Trophoblast cell (in vitro differentiated cells and primary cell): ENCODE results near the gene RHOJ.

ENCODE experiments used
- DNase-seq, 2 donors: peaks; one replicate each; pipeline ENCODE4 v3.0.0-alpha.2; 2016
- H2AFZ ChIP-seq: 2 replicates; pipeline ENCODE4 v1.6.1; 2013; ENCODE audit warnings: low read length, moderate library complexity, mild to moderate bottlenecking; ENCODE audit not compliant: insufficient read depth, poor library complexity
- H2AK5ac ChIP-seq: 2 replicates; pipeline ENCODE4 v1.6.1; 2013; ENCODE audit warnings: mild to moderate bottlenecking, low read length
- H2BK120ac ChIP-seq: 2 replicates; pipeline ENCODE4 v1.6.1; 2013; ENCODE audit warnings: low read length, mild to moderate bottlenecking, moderate library complexity; ENCODE audit not compliant: insufficient read depth, poor library complexity
- H2BK12ac ChIP-seq: 2 replicates; pipeline ENCODE4 v1.6.1; 2013; ENCODE audit warnings: mild to moderate bottlenecking, low read length, moderate library complexity
- H2BK5ac ChIP-seq: 2 replicates; pipeline ENCODE4 v1.6.1; 2013; ENCODE audit warnings: low read length, low read depth, moderate library complexity, mild to moderate bottlenecking; ENCODE audit not compliant: poor library complexity
- H3K14ac ChIP-seq: 2 replicates; pipeline ENCODE4 v1.6.1; 2013; ENCODE audit warnings: mild to moderate bottlenecking, low read length
- H3K18ac ChIP-seq: 2 replicates; pipeline ENCODE4 v1.6.1; 2013; ENCODE audit warnings: mild to moderate bottlenecking, low read length
- H3K23ac ChIP-seq: 2 replicates; pipeline ENCODE4 v1.6.1; 2013; ENCODE audit warnings: low read length
- H3K27ac ChIP-seq: 2 replicates; pipeline ENCODE4 v1.5.1; 2013; ENCODE audit warnings: low read depth, mild to moderate bottlenecking, inconsistent platforms, low read length, moderate library complexity
- H3K27me3 ChIP-seq: 2 replicates; pipeline ENCODE4 v1.6.1; 2013; ENCODE audit warnings: inconsistent platforms, mild to moderate bottlenecking, low read length, moderate library complexity; ENCODE audit not compliant: insufficient read depth
- H3K36me3 ChIP-seq, 2 experiments: 1 replicate in 1 of 2; 2 replicates in 1 of 2; pipeline ENCODE4 v1.6.1; 2013; ENCODE audit warnings: low read length in 2 of 2, mild to moderate bottlenecking in 2 of 2, moderate library complexity in 1 of 2; ENCODE audit not compliant: insufficient read depth in 2 of 2, control insufficient read depth in 1 of 2
- H3K4ac ChIP-seq: 2 replicates; pipeline ENCODE4 v1.6.1; 2013; ENCODE audit warnings: low read depth, mild to moderate bottlenecking, low read length, moderate library complexity
- H3K4me1 ChIP-seq, 2 experiments: 1 replicate in 1 of 2; 2 replicates in 1 of 2; pipeline ENCODE4 v1.6.1; 2013; ENCODE audit warnings: low read length in 2 of 2, mild to moderate bottlenecking in 2 of 2, moderate library complexity in 1 of 2; ENCODE audit not compliant: insufficient read depth in 2 of 2, control insufficient read depth in 1 of 2
- H3K4me2 ChIP-seq: 2 replicates; pipeline ENCODE4 v1.6.1; 2013; ENCODE audit warnings: inconsistent platforms, mild to moderate bottlenecking, low read length, moderate library complexity
- H3K4me3 ChIP-seq: 2 replicates; pipeline ENCODE4 v1.5.1; 2013; ENCODE audit warnings: mild to moderate bottlenecking, low read depth, low read length, inconsistent platforms
- H3K79me1 ChIP-seq: one replicate; pipeline ENCODE4 v1.6.1; 2013; ENCODE audit warnings: low read length
- H3K79me2 ChIP-seq: 2 replicates; pipeline ENCODE4 v1.6.1; 2013; ENCODE audit warnings: low read length, mild to moderate bottlenecking; ENCODE audit not compliant: control insufficient read depth, insufficient read depth, poor library complexity
- H3K9ac ChIP-seq: 2 replicates; pipeline ENCODE4 v1.6.1; 2013; ENCODE audit warnings: mild to moderate bottlenecking, low read length
- H3K9me3 ChIP-seq: 2 replicates; pipeline ENCODE4 v1.6.1; 2013; ENCODE audit warnings: low read depth, mild to moderate bottlenecking, control low read depth, inconsistent platforms, low read length; ENCODE audit not compliant: insufficient read depth
- H4K12ac ChIP-seq: 2 replicates; pipeline ENCODE4 v1.6.1; 2013; ENCODE audit warnings: low read depth, mild to moderate bottlenecking, low read length, moderate library complexity
- H4K8ac ChIP-seq: 2 replicates; pipeline ENCODE4 v1.6.1; 2013; ENCODE audit warnings: low read depth, mild to moderate bottlenecking, low read length, moderate library complexity
- H4K91ac ChIP-seq: one replicate; pipeline ENCODE4 v1.6.1; 2013; ENCODE audit warnings: low read depth, mild to moderate bottlenecking, low read length, moderate library complexity
- WGBS: extraction: QIAGEN DNeasy Blood & Tissue Kit; methylation state at CpG from one replicate; pipeline ENCODE4 v1.1.7; 2013; ENCODE audit warnings: missing lambda C conversion rate; ENCODE audit not compliant: insufficient read length, insufficient coverage; ENCODE audit errors: extremely low coverage; 5-methylcytosine and 5-hydroxymethylcytosine counted together

Gene RHOJ

DNA sequence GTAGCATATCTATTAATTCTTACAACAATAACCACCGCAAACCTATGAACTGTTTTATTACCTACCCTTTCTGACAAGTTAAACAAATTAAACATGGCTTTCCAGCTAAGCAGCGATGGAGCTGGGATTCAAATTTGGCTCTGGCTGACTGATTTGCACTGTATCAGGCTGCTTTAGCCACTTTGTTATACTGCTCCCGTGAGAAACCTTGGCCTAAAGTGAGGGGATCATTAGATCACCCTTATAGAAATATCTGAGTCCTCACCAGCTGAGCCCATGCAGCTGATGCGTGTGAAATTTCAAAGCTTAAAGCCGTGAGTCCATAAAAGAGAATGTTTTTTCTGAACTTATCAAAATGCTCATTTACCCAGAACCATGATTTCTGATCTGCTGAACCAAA, 122.6 kb downstream of the RHOJ start:
- no peak overlapping the region for H4K8ac ChIP-seq
- no peak overlapping the region for H2AK5ac ChIP-seq
- no CpG with 5 or more reads among the region's 5 CpGs for WGBS

DNA sequence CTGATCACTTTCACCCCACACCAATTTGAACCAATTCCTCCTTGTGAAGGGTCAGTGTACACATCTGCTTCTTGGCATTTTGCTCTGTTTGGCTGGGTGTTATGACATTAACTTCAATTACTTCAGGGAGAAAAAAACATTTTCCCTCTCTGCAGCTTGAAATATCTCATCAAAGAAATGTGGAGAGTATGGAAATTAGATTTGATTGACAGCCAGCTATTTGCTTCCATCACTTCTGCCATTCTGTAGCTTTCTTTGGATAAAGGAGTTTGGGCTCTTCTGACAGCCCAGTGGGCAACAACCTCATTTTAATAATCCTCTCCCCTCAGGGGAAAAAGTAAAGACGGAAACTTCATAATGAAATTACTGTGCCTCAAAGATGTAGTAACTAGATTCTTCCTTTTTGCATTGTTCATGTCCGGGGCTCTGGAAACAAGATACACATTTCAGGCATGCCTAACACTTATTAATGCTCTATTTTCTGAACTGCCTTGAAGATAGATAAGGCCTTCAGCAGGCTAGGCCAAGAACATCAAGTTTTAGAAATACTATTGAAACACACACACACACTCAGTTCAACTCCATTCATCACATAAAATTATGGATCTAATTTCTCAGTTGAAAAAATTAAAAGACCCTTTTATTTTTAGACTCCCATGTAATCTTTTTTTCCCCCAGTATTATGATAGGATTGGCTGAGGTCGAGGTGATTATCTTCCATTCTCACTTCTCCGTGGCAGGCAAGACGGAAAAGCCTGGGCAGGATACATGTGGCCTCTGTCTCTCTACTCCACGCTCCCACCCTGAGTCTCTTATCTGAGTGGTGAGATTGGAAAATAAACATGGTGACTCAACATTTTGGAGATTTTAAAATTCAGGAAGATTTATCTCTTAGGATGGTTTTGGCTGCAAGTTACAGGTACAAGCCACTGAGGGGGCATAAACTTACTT, 124.8 kb downstream of the RHOJ start:
- no CpG with 5 or more reads among the region's 6 CpGs for WGBS

More for the DNA sequence above, 122.6 kb downstream of the RHOJ start:
- Histone ChIP-seq H3K4me3 (no peak overlapping the region), H3K79me2 (no peaks in the 10 kb centered on the region), H3K9ac (no peak overlapping the region), H3K9me3 (no peaks in the 10 kb centered on the region), H3K4ac (no peak overlapping the region), H2BK12ac (no peak overlapping the region), H3K23ac (no peak overlapping the region), H3K4me1 (no peaks in the 10 kb centered on the region), H3K36me3 (no peaks in the 10 kb centered on the region), H3K14ac (no peak overlapping the region), H3K18ac (no peak overlapping the region), H3K27ac (no peak overlapping the region), H3K4me2 (no peak overlapping the region), H3K27me3 (no peaks in the 10 kb centered on the region), H2BK5ac (no peak overlapping the region), H2AFZ (no peak overlapping the region), H3K79me1 (no peaks in the 10 kb centered on the region), H4K12ac (no peak overlapping the region), H4K91ac (no peak overlapping the region), H2BK120ac (no peak overlapping the region)
- DNase-seq, result no peak

DNA sequence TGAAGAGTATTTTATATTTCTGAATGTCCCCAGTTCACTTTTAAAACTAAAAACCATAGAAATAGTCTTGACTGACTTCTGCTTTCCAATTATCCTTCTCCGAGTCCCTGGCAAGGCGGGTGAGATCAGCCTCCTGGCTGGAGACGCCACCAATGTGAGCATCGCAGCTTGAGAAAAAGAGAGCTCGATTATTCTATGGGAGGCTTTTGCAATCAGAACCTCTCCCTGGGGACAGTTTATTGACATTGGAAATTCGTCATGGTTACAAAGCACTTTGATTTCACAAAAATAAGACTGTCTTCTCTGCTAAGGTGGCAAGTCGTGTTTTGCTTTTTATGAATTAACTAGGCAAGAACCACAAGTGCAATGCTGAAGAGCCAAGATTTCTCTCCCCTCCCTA, 138.1 kb downstream of the RHOJ start:
- WGBS, result no CpG with 5 or more reads among the region's 7 CpGs
- DNase-seq, result no peak
- Histone ChIP-seq H3K4ac (no peak overlapping the region), H3K79me2 (no peaks in the 10 kb centered on the region), H3K4me2 (no peak overlapping the region), H3K14ac (no peak overlapping the region), H2AK5ac (no peak overlapping the region), H4K8ac (no peak overlapping the region), H2BK5ac (no peak overlapping the region), H2BK12ac (no peak overlapping the region), H3K4me1 (no peaks in the 10 kb centered on the region), H3K27ac (no peak overlapping the region), H3K79me1 (no peaks in the 10 kb centered on the region), H3K4me3 (no peak overlapping the region), H2AFZ (no peak overlapping the region), H2BK120ac (no peak overlapping the region), H3K36me3 (no peaks in the 10 kb centered on the region), H3K18ac (no peak overlapping the region), H3K23ac (no peak overlapping the region), H4K91ac (no peak overlapping the region), H3K9me3 (peaks cover 2% of the 10 kb centered on the region), H3K9ac (no peak overlapping the region), H3K27me3 (no peaks in the 10 kb centered on the region), H4K12ac (no peak overlapping the region)

More for the DNA sequence above, 124.8 kb downstream of the RHOJ start:
- H3K79me1 ChIP-seq, result no peaks in the 10 kb centered on the region
- no peaks in the 10 kb centered on the region for H3K4me1 ChIP-seq
- H2BK5ac ChIP-seq, result no peak overlapping the region
- no peak overlapping the region for H4K91ac ChIP-seq
- no peak overlapping the region for H4K8ac ChIP-seq
- no peaks in the 10 kb centered on the region for H3K27me3 ChIP-seq
- H3K14ac ChIP-seq, result no peak overlapping the region
- H2BK120ac ChIP-seq, result no peak overlapping the region
- H2AK5ac ChIP-seq, result no peak overlapping the region
- H3K23ac ChIP-seq, result no peak overlapping the region
- no peak overlapping the region for H3K4me3 ChIP-seq
- no peaks in the 10 kb centered on the region for H3K9me3 ChIP-seq
- no peaks in the 10 kb centered on the region for H3K79me2 ChIP-seq
- H3K27ac ChIP-seq, result no peak overlapping the region
- H2AFZ ChIP-seq, result no peak overlapping the region
- no peak overlapping the region for H3K18ac ChIP-seq
- no peak overlapping the region for H4K12ac ChIP-seq
- no peaks in the 10 kb centered on the region for H3K36me3 ChIP-seq
- no peak overlapping the region for H2BK12ac ChIP-seq
- no peak overlapping the region for H3K4me2 ChIP-seq
- no peak for DNase-seq
- H3K4ac ChIP-seq, result no peak overlapping the region
- H3K9ac ChIP-seq, result no peak overlapping the region
